Measurements from ENCODE around the gene ECHS1. TPM values are rescaled to one million over a fixed set of nuclear protein-coding genes. Genes with fewer than 3 reads are reported as not detected.

ECHS1 gene
- total and polyA plus RNA-seq, 9 of the 15 experiments (the other 6 are each of a cell fraction or from before 2014, with no cell fraction given) = 16.6 to 100 (median 68.1) TPM

GRCh38 chr10:133373174-133374090 is at the start of gene ECHS1 (continued):
- TF ChIP-seq PHF8 (IDR thresholded peaks at IDR 0.05; ENCODE audit: borderline replicate concordance, low read length) = peak; percentile 77; the same call in 1 of the 2 replicates
- no peak for TF ChIP-seq ZNF57 (CRISPR knock-in tag; IDR thresholded peaks at IDR 0.05)
- TF ChIP-seq CEBPG (CRISPR knock-in tag; IDR thresholded peaks at IDR 0.05) = no peak
- no peak for TF ChIP-seq CEBPG (tag; conservative IDR thresholded peaks at IDR 0.05 in 1 of 2, IDR thresholded peaks at IDR 0.05 in 1 of 2)
- no peak for TF ChIP-seq GABPA (tag; conservative IDR thresholded peaks at IDR 0.05; ENCODE audit: low read depth)
- TF ChIP-seq EP400 (IDR thresholded peaks at IDR 0.05) = no peak
- no peak for TF ChIP-seq ARID3A (IDR thresholded peaks at IDR 0.05; ENCODE audit: borderline replicate concordance, low read depth, low read length)
- no peak for TF ChIP-seq KHSRP (IDR thresholded peaks at IDR 0.05)
- TF ChIP-seq JUNB (CRISPR knock-in tag; conservative IDR thresholded peaks at IDR 0.05) = no peak
- TF ChIP-seq TCF3 (CRISPR knock-in tag; IDR thresholded peaks at IDR 0.05) = no peak
- no peak for TF ChIP-seq MEF2D (tag; conservative IDR thresholded peaks at IDR 0.05; ENCODE audit: low read depth)
- no peak for TF ChIP-seq SMARCA5 (IDR thresholded peaks at IDR 0.05)
- no peak for TF ChIP-seq U2AF2 (optimal IDR thresholded peaks at IDR 0.05; ENCODE audit: low read depth, low read length)
- no peak for TF ChIP-seq SRSF1 (IDR thresholded peaks at IDR 0.05; ENCODE audit: low read depth, low read length)
- no peak for TF ChIP-seq THRA (IDR thresholded peaks at IDR 0.05)
- TF ChIP-seq MAX (CRISPR knock-in tag; IDR thresholded peaks at IDR 0.05) = no peak
- TF ChIP-seq ELK3 (CRISPR knock-in tag; IDR thresholded peaks at IDR 0.05) = no peak
- TF ChIP-seq SMARCE1 (IDR thresholded peaks at IDR 0.05) = no peak
- TF ChIP-seq ZNF277 (CRISPR knock-in tag; IDR thresholded peaks at IDR 0.05; ENCODE audit: borderline replicate concordance) = no peak
- TF ChIP-seq CSDE1 (IDR thresholded peaks at IDR 0.05) = no peak
- no peak for TF ChIP-seq ETV5 (CRISPR knock-in tag; IDR thresholded peaks at IDR 0.05; ENCODE audit: low read depth)
- TF ChIP-seq SLC30A9 (CRISPR knock-in tag; IDR thresholded peaks at IDR 0.05) = no peak
- TF ChIP-seq NUFIP1 (IDR thresholded peaks at IDR 0.05; ENCODE audit: partially characterized antibody) = no peak
- TF ChIP-seq EHMT2 (IDR thresholded peaks at IDR 0.05) = no peak
- TF ChIP-seq ZNF212 (CRISPR knock-in tag; IDR thresholded peaks at IDR 0.05) = no peak
